ENCODE results near the gene DGLUCY.

The DGLUCY gene

DNA sequence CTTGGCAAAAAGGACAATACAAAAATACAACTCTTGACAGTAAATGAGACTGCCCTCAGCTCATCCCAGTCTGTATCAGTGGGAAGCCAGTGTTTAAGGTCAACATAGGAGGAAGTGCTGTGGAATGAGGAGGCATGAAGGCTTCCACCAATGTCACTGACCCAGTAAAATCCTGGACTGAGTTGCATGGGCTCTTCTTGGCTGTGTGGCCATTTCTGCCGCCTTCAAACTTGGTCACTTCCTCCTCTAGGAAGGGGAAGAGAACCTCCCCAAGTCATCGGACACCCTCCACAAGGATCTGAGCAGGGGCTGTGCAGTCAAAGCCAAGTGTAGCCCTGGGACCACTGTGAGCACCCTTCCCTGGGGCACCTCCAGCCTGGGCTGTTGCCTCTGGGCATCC lies 118.7 kb downstream of the DGLUCY start:
- Histone ChIP-seq H3K4me3 (replicated peaks; ENCODE audit: low read depth, low read length) (no peak overlapping the region), H3K27me3 (replicated peaks; ENCODE audit: control insufficient read depth, insufficient read depth, low read length) (no peaks in the 10 kb centered on the region), H3K36me3 (ENCODE audit: control insufficient read depth, insufficient read depth, low read length) (no peaks in the 10 kb centered on the region; the same call in 1 of the 2 replicates)
- DNase-seq (ENCODE audit: extremely low read depth, insufficient read length): no peak
- TF ChIP-seq, protein P1, sequence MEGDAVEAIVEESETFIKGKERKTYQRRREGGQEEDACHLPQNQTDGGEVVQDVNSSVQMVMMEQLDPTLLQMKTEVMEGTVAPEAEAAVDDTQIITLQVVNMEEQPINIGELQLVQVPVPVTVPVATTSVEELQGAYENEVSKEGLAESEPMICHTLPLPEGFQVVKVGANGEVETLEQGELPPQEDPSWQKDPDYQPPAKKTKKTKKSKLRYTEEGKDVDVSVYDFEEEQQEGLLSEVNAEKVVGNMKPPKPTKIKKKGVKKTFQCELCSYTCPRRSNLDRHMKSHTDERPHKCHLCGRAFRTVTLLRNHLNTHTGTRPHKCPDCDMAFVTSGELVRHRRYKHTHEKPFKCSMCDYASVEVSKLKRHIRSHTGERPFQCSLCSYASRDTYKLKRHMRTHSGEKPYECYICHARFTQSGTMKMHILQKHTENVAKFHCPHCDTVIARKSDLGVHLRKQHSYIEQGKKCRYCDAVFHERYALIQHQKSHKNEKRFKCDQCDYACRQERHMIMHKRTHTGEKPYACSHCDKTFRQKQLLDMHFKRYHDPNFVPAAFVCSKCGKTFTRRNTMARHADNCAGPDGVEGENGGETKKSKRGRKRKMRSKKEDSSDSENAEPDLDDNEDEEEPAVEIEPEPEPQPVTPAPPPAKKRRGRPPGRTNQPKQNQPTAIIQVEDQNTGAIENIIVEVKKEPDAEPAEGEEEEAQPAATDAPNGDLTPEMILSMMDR (IDR thresholded peaks at IDR 0.05; ENCODE audit: insufficient read depth, low read length, poor library complexity, severe bottlenecking): no peak

DNA sequence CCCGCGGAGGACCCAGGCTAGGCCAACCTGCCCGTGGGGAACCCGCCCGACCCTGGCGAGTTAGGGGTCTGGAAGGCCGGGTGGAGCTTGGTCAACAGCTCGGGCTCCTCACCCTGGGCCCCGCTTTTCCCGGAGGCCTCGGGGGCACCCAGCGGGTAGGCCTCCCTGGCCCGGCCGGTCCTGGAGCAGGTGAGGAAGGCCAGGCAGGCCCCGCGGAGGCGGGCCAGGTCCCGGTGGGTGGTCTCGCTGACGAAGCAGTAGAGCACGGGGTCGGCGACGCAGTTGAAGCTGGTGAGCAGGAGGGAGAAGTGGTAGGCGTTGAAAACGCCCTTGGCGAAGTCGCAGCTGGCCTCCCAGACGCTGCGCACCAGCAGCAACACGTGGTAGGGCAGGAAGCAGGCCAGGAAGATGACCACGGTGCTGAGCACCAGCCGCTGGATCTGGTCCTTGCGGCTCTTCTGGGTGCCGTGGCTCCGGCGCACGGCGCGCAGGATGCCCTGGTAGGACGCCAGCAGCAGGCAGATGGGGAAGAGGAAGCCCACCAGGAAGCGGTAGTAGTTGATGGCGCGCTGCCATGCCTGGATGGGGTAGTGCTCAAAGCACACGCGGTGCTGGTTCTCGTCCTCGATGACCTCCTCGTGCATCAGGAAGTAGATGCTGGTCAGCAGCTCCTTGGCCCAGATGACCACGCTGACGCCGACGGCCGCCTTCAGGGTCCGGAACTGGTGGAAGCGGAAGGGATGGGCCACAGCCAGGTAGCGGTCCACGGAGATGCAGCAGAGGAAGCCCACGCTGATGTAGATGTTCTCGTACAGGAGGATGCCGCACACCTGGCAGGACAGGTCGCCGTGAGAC lies 120.3 kb downstream of the DGLUCY start:
- no peak for DNase-seq (ENCODE audit: extremely low read depth, insufficient read length)
- H3K27me3 ChIP-seq (replicated peaks; ENCODE audit: control insufficient read depth, insufficient read depth, low read length): no peaks in the 10 kb centered on the region

DNA sequence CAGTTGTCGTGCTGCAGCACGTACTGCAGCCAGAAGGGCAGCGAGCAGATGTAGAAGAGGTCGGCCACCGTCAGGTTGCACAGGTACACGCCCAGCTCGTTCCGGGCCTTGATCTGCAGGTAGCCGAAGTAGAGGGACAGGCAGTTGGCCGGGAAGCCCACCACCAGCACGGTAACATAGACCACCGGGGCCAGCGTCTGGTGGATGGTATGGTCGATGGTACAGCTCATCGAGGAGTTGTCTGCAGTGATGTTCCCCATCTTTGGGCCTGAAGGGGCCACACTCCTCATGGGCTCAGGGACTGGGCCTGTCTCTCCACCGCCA lies 120.9 kb downstream of the DGLUCY start:
- TF ChIP-seq, protein P1 (IDR thresholded peaks at IDR 0.05; ENCODE audit: insufficient read depth, low read length, poor library complexity, severe bottlenecking): no peak
- H3K4me3 ChIP-seq (replicated peaks; ENCODE audit: low read depth, low read length): no peak overlapping the region
- DNase-seq (ENCODE audit: extremely low read depth, insufficient read length): no peak
- H3K27me3 ChIP-seq (replicated peaks; ENCODE audit: control insufficient read depth, insufficient read depth, low read length): no peaks in the 10 kb centered on the region
- H3K36me3 ChIP-seq (ENCODE audit: control insufficient read depth, insufficient read depth, low read length): no peaks in the 10 kb centered on the region; the same call in 1 of the 2 replicates

More for the DNA sequence above, 120.3 kb downstream of the DGLUCY start:
- Histone ChIP-seq H3K4me3 (replicated peaks; ENCODE audit: low read depth, low read length) (no peak overlapping the region), H3K36me3 (ENCODE audit: control insufficient read depth, insufficient read depth, low read length) (no peaks in the 10 kb centered on the region; the same call in 1 of the 2 replicates)
- TF ChIP-seq, protein P1 (IDR thresholded peaks at IDR 0.05; ENCODE audit: insufficient read depth, low read length, poor library complexity, severe bottlenecking): no peak

DNA sequence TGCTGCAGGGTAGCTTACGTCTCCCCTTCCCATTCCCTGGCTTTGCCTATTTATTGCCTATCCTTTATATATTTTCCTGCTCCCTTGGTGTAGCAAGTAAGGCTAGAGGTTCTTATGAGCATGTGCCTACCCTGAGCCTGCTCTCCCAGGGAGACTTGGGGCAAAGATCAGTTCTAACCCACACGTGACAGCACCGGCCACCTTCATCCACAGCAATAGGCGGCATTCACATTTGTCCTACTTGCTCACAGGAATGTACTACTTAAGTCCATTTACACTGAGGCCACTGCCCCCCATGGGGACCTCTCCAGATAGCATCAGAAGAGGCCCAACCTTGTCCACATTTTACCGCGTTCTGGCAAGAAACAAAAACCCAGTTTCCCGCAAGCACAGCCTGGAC lies 122.0 kb downstream of the DGLUCY start:
- Histone ChIP-seq H3K36me3 (ENCODE audit: control insufficient read depth, insufficient read depth, low read length) (no peaks in the 10 kb centered on the region; the same call in 1 of the 2 replicates), H3K27me3 (replicated peaks; ENCODE audit: control insufficient read depth, insufficient read depth, low read length) (no peaks in the 10 kb centered on the region), H3K4me3 (replicated peaks; ENCODE audit: low read depth, low read length) (no peak overlapping the region)
- DNase-seq (ENCODE audit: extremely low read depth, insufficient read length): no peak
- TF ChIP-seq, protein P1 (IDR thresholded peaks at IDR 0.05; ENCODE audit: insufficient read depth, low read length, poor library complexity, severe bottlenecking): no peak

DNA sequence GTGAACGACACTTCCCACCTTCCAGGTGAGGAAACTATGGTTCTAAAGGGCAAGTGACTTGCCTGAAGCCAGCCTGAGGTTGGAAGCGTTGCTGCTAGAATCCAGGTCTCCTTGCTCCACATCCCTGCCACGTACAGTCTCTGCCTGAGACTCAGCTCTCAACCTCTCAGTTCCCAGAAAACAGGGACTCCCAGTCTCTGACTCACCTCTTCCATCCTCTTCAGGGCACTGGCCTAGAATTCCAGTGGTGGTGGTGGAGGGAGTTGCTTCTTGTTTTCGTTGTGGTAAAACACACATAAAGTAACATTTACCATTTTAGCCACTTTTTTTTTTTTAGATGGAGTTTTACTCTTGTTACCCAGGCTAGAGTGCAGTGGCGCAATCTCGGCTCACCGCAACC lies 123.3 kb downstream of the DGLUCY start:
- Histone ChIP-seq H3K4me3 (replicated peaks; ENCODE audit: low read depth, low read length) (no peak overlapping the region), H3K36me3 (ENCODE audit: control insufficient read depth, insufficient read depth, low read length) (no peaks in the 10 kb centered on the region; the same call in 1 of the 2 replicates), H3K27me3 (replicated peaks; ENCODE audit: control insufficient read depth, insufficient read depth, low read length) (no peaks in the 10 kb centered on the region)
- no peak for DNase-seq (ENCODE audit: extremely low read depth, insufficient read length)
- TF ChIP-seq, protein P1 (IDR thresholded peaks at IDR 0.05; ENCODE audit: insufficient read depth, low read length, poor library complexity, severe bottlenecking): no peak

Data from GM06990 (cell line).